Measurements from ENCODE around the gene NRAS.

DNA sequence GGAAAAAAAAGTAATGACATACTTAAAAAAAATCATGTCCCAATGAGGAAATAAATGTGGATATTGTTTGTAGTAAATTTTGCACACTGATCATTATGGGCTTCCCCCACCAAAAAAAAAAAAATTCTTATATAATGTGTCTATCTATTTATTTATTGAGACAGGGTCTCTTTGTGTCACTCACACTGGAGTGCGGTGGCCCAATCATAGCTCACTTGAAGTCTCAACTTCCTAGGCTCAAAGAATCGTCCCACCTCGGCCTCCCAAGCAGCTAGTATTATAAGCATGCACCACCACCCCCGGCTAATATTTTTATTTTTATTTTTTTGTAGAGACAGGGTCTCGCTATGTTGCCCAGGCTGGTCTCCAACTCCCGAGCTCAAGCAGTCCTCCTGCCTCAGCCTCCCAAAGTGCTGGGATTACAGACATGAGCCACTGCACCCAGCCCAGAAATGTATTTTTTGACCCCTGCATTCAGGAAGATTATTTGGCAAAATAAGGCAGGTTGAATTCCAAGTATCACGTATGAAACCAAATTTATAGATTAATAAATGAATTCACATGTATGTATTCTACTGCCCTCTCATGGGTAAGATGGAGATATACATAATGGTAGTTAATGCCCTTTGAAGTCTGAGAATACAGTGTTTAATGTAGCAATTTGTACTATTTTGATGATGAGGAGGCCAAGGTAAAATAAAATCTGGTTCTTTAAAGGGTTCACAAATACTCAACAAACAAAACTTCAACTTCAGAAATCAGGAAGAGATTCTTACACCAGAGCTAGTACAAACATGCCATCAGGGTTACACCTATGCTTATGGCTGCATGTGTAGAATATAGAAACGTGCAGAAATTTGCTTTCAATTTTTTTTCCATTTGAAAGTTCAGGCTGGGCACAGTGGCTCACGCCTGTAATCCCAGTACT, 45.3 kb downstream of the NRAS start:
- TF ChIP-seq, protein P1, sequence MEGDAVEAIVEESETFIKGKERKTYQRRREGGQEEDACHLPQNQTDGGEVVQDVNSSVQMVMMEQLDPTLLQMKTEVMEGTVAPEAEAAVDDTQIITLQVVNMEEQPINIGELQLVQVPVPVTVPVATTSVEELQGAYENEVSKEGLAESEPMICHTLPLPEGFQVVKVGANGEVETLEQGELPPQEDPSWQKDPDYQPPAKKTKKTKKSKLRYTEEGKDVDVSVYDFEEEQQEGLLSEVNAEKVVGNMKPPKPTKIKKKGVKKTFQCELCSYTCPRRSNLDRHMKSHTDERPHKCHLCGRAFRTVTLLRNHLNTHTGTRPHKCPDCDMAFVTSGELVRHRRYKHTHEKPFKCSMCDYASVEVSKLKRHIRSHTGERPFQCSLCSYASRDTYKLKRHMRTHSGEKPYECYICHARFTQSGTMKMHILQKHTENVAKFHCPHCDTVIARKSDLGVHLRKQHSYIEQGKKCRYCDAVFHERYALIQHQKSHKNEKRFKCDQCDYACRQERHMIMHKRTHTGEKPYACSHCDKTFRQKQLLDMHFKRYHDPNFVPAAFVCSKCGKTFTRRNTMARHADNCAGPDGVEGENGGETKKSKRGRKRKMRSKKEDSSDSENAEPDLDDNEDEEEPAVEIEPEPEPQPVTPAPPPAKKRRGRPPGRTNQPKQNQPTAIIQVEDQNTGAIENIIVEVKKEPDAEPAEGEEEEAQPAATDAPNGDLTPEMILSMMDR (conservative IDR thresholded peaks at IDR 0.05 in 1 of 2, IDR thresholded peaks at IDR 0.05 in 1 of 2; ENCODE audit: low read depth in 1 of 2, low read length in 2 of 2): peak in 1 of 2 donors; percentile 37
- TF ChIP-seq EZH2 (IDR thresholded peaks at IDR 0.05; ENCODE audit: low read length, missing control alignments): no peak
